Measurements from ENCODE around the gene SEL1L3.

DNA sequence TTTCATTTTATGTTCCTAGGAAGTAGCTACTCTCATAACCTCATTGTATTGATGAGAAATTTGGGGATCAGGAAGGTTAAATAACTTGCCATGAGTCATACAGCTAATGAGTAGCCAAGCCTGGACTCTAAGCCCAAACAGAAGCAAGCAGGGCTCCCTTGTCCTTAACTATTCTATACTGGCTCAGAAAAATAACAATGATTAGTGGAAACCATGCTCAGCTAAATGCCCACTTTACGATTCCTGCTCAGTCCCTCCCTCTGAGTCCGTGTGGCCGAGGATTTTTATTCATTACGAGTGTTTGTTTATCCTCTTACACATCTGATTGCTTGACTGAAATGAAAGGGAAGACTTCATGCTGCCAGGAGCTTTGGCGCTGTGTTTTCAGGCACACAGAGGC lies 106.3 kb downstream of the SEL1L3 start:
- TF ChIP-seq, protein P1, sequence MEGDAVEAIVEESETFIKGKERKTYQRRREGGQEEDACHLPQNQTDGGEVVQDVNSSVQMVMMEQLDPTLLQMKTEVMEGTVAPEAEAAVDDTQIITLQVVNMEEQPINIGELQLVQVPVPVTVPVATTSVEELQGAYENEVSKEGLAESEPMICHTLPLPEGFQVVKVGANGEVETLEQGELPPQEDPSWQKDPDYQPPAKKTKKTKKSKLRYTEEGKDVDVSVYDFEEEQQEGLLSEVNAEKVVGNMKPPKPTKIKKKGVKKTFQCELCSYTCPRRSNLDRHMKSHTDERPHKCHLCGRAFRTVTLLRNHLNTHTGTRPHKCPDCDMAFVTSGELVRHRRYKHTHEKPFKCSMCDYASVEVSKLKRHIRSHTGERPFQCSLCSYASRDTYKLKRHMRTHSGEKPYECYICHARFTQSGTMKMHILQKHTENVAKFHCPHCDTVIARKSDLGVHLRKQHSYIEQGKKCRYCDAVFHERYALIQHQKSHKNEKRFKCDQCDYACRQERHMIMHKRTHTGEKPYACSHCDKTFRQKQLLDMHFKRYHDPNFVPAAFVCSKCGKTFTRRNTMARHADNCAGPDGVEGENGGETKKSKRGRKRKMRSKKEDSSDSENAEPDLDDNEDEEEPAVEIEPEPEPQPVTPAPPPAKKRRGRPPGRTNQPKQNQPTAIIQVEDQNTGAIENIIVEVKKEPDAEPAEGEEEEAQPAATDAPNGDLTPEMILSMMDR (IDR thresholded peaks at IDR 0.05; ENCODE audit: borderline replicate concordance, extremely low read depth, low read length, poor library complexity, severe bottlenecking), result no peak
- TF ChIP-seq EZH2 (IDR thresholded peaks at IDR 0.05; ENCODE audit: borderline replicate concordance, low read depth, low read length, severe bottlenecking), result no peak
